HCT116 (cell line): ENCODE results near the gene CCDC158. TPM values are rescaled to one million over a fixed set of nuclear protein-coding genes. Genes with fewer than 3 reads are reported as not detected.
A peak's percentile ranks its signal among the peaks of the same experiment; 100 is the strongest.

Source experiments
- ATAC-seq: fragments of 200-7000 bp; cut with Tn5 transposase; 2 replicates; pipeline ENCODE4 v1.9.1; 2020; ENCODE audit warnings: mild to moderate bottlenecking, moderate library complexity
- BruUV-seq: library from RNA; stranded (reverse); fragments of 400-500 nt; replicated peaks from 2 replicates; lab custom pipeline; 2021; lab: Mats Ljungman, UMichigan
- CTCF ChIA-PET: fragments of 300-600 bp; sonication (Branson Sonifier 250); formaldehyde crosslinking; loops from one replicate; lab custom pipeline; 2021; ENCODE audit warnings: antibody characterized with exemption; lab: Charles Lee
- POLR2A ChIA-PET: fragments of 300-600, 350-600 bp; sonication (Branson Sonifier 250); formaldehyde crosslinking; loops from one replicate; lab custom pipeline; 2021; ENCODE audit warnings: antibody characterized with exemption; lab: Charles Lee
- RAD21 ChIA-PET, 2 experiments: fragments of 300-600 bp; sonication (Branson Sonifier 250); formaldehyde crosslinking; loops; one replicate each; lab custom pipeline; 2023; ENCODE audit warnings: low total read pairs in 2 of 2; ENCODE audit not compliant: uncharacterized antibody in 2 of 2, unreplicated experiment in 2 of 2, low non-redundant PET in 1 of 2; lab: Charles Lee
- DNase-seq: peaks from one replicate; pipeline ENCODE4 v3.0.0-alpha.2; 2010; ENCODE audit warnings: low read depth, low spot score
- H2AFZ ChIP-seq: fragments of 200-600 bp; shearing (Covaris generic), sonication (generic); 2 replicates; pipeline ENCODE4 v1.6.1; 2017; ENCODE audit warnings: low read depth, mixed run types, mixed read lengths, antibody characterized with exemption, low read length; ENCODE audit not compliant: poor library complexity, severe bottlenecking
- H3K27ac ChIP-seq: 2 replicates; pipeline ENCODE4 v1.5.1; 2012; ENCODE audit warnings: low read depth, low read length
- H3K27me3 ChIP-seq: fragments of 200-600 bp; sonication (generic); 2 replicates; pipeline ENCODE4 v1.6.1; 2016; ENCODE audit warnings: mixed run types, low read length, mixed read lengths; ENCODE audit not compliant: insufficient read depth
- H3K36me3 ChIP-seq, 2 experiments: fragments of 200-500 bp in 1 of 2; fragments of 200-600 bp in 1 of 2; sonication (Bioruptor generic) in 1 of 2; sonication (generic) in 1 of 2; 2 replicates each; pipeline versions ENCODE4 v1.5.1 to v1.6.1; 2014 to 2016; ENCODE audit warnings: low read length in 2 of 2, inconsistent platforms in 1 of 2, mixed read lengths in 1 of 2, mixed run types in 1 of 2; ENCODE audit not compliant: insufficient read depth in 2 of 2, control insufficient read depth in 1 of 2
- H3K4me1 ChIP-seq, 2 experiments: fragments of 200-600 bp in 1 of 2; sonication (generic) in 1 of 2; 2 replicates each; pipeline versions ENCODE4 v1.5.1 to v1.6.1; 2012 to 2017; ENCODE audit warnings: low read length in 2 of 2, inconsistent platforms in 1 of 2, mild to moderate bottlenecking in 1 of 2, mixed read lengths in 1 of 2, mixed run types in 1 of 2, moderate library complexity in 1 of 2; ENCODE audit not compliant: insufficient read depth in 2 of 2, control insufficient read depth in 1 of 2
- H3K4me2 ChIP-seq: fragments of 200-600 bp; sonication (generic); 2 replicates; pipeline ENCODE4 v1.6.1; 2017; ENCODE audit warnings: mixed run types, low read length, mixed read lengths
- H3K4me3 ChIP-seq, 2 experiments: fragments of 200-600 bp in 1 of 2; sonication (generic) in 1 of 2; replicated peaks in 1 of 2; 2 replicates each; pipeline ENCODE4 v1.5.1; 2011 to 2016; ENCODE audit warnings: low read length in 2 of 2, control low read depth in 1 of 2, low read depth in 1 of 2, mild to moderate bottlenecking in 1 of 2, mixed read lengths in 1 of 2, mixed run types in 1 of 2
- H3K79me2 ChIP-seq: fragments of 200-600 bp; sonication (generic); 2 replicates; pipeline ENCODE4 v1.6.1; 2017; ENCODE audit warnings: mild to moderate bottlenecking, mixed run types, low read length, moderate library complexity, mixed read lengths; ENCODE audit not compliant: insufficient read depth
- H3K9ac ChIP-seq: fragments of 200-600 bp; sonication (generic); 2 replicates; pipeline ENCODE4 v1.6.1; 2016; ENCODE audit warnings: low read length, mixed read lengths
- H3K9me2 ChIP-seq: fragments of 200-600 bp; sonication (generic), shearing (Covaris generic); 2 replicates; pipeline ENCODE4 v1.6.1; 2017; ENCODE audit warnings: mixed run types, mild to moderate bottlenecking, moderate library complexity; ENCODE audit not compliant: insufficient read depth
- H3K9me3 ChIP-seq, 2 experiments: fragments of 200-500 bp in 1 of 2; fragments of 200-600 bp in 1 of 2; sonication (Bioruptor generic) in 1 of 2; sonication (generic) in 1 of 2; 2 replicates each; pipeline ENCODE4 v1.6.1; 2014 to 2017; ENCODE audit warnings: low read length in 2 of 2, mixed read lengths in 2 of 2, inconsistent platforms in 1 of 2, low read depth in 1 of 2, mild to moderate bottlenecking in 1 of 2, mixed run types in 1 of 2, moderate library complexity in 1 of 2; ENCODE audit not compliant: control insufficient read depth in 1 of 2, insufficient read depth in 1 of 2
- H4K20me1 ChIP-seq: fragments of 200-600 bp; sonication (generic), shearing (Covaris generic); 2 replicates; pipeline ENCODE4 v1.6.1; 2017; ENCODE audit warnings: mixed run types, mild to moderate bottlenecking, moderate library complexity; ENCODE audit not compliant: insufficient read depth
- CBX3 ChIP-seq: IDR thresholded peaks from 2 replicates; pipeline ENCODE4 v1.6.1; 2012; ENCODE audit warnings: low read depth
- CTCF ChIP-seq, 3 experiments: fragments of 200-600 bp in 1 of 3; sonication (generic) in 1 of 3; IDR thresholded peaks in 2 of 3; conservative IDR thresholded peaks in 1 of 3; 2 replicates each; pipeline ENCODE4 v1.5.1; 2012 to 2017; ENCODE audit warnings: low read depth in 2 of 3, low read length in 2 of 3, antibody characterized with exemption in 1 of 3, borderline replicate concordance in 1 of 3, control low read depth in 1 of 3, mild to moderate bottlenecking in 1 of 3, mixed read lengths in 1 of 3, mixed run types in 1 of 3, moderate library complexity in 1 of 3; ENCODE audit not compliant: insufficient read depth in 1 of 3
- EZH2 ChIP-seq: fragments of 200-600 bp; sonication (generic); IDR thresholded peaks from 2 replicates; pipeline ENCODE4 v1.6.1; 2017; ENCODE audit warnings: antibody characterized with exemption, mixed run types
- POLR2AphosphoS5 ChIP-seq: IDR thresholded peaks from 2 replicates; pipeline ENCODE4 v1.6.1; 2011; ENCODE audit warnings: mild to moderate bottlenecking, low read depth, low read length, moderate library complexity
- RAD21 ChIP-seq: IDR thresholded peaks from 2 replicates; pipeline ENCODE4 v1.6.1; 2012; ENCODE audit warnings: low read depth, mild to moderate bottlenecking
- REST ChIP-seq: IDR thresholded peaks from 2 replicates; pipeline ENCODE4 v1.6.1; 2012; ENCODE audit warnings: low read depth
- SIN3A ChIP-seq: IDR thresholded peaks from 2 replicates; pipeline ENCODE4 v1.6.1; 2012; ENCODE audit warnings: low read depth
- SP1 ChIP-seq: IDR thresholded peaks from 2 replicates; pipeline ENCODE4 v1.6.1; 2012; ENCODE audit warnings: low read depth
- ZNF274 ChIP-seq: fragments of 200-500 bp; sonication (Bioruptor generic); IDR thresholded peaks from 2 replicates; pipeline ENCODE4 v1.6.1; 2014; ENCODE audit warnings: mild to moderate bottlenecking, low read depth, low read length, inconsistent platforms
- intact Hi-C: fragments of 100-400 bp; cut with micrococcal nuclease; formaldehyde crosslinking; loops from 2 replicates; pipeline ENCODE4 v1.10.0; 2022
- total RNA-seq: library from RNA; stranded (reverse); gene quantifications from one replicate; pipeline ENCODE4 v1.2.1, GENCODE V29; 2021; ENCODE audit not compliant: unreplicated experiment
- TF ChIP-seq, protein P1 (sequence below): IDR thresholded peaks from 2 replicates; pipeline ENCODE4 v1.6.1; 2012

Gene CCDC158
- total RNA-seq, 1 experiment from 2014 or later, result not detected

- Histone ChIP-seq H3K9ac (no peak overlapping the region), H2AFZ (no peak overlapping the region), H3K36me3 (no peaks in the 10 kb centered on the region), H3K9me3 (no peaks in the 10 kb centered on the region), H3K79me2 (no peaks in the 10 kb centered on the region), H3K27me3 (no peaks in the 10 kb centered on the region), H3K4me3 (no peak overlapping the region), H3K4me1 (no peaks in the 10 kb centered on the region), H3K27ac (no peak overlapping the region), H3K9me2 (no peaks in the 10 kb centered on the region), H3K4me2 (no peak overlapping the region), H4K20me1 (no peaks in the 10 kb centered on the region)
- TF ChIP-seq CBX3, result no peak
- TF ChIP-seq RAD21, result peak; percentile 53; the same call in 1 of the 2 replicates
- no peak for TF ChIP-seq ZNF274
- no peak for TF ChIP-seq REST
- no peak for TF ChIP-seq EZH2
- no peak for TF ChIP-seq SIN3A
- no peak for TF ChIP-seq SP1
- TF ChIP-seq, protein P1, sequence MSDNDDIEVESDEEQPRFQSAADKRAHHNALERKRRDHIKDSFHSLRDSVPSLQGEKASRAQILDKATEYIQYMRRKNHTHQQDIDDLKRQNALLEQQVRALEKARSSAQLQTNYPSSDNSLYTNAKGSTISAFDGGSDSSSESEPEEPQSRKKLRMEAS, result no peak
- TF ChIP-seq CTCF (IDR thresholded peaks at IDR 0.05 in 2 of 3, conservative IDR thresholded peaks at IDR 0.05 in 1 of 3; ENCODE audit: borderline replicate concordance in 1 of 3, insufficient read depth in 1 of 3, low read depth in 2 of 3, low read length in 2 of 3), result 0 out of 6 replicates have a peak, but pooled peaks of 2 of the 3 experiments have one; percentile 8 to 15
- TF ChIP-seq POLR2AphosphoS5, result no peak
- CTCF ChIA-PET, result interaction anchor here (1.2 kb wide), 1 partner anchor 98 kb away, joined by 4 read pairs; no protein-coding TSS in a partner anchor
- no TSS peak for BruUV-seq
- intact Hi-C loops, result no loop called here
- no peak for ATAC-seq
- RAD21 ChIA-PET, result no interaction called here
- no peak for DNase-seq
- POLR2A ChIA-PET, result no interaction called here
These were observed 141.5 kb downstream of the CCDC158 start for GRCh38 chr4:76279462-76279861.
